GM18502 (cell line): Measurements from ENCODE around the gene SFPQ.
"Not testable (repeated sequence)": the region's sequence is repeated elsewhere in the genome, so short reads cannot be mapped to it uniquely, and the experiment has no call there.

ENCODE experiments used
- ATAC-seq: cut with Tn5 transposase; IDR thresholded peaks from one replicate; pipeline ENCODE4 v1.9.1; 2021; ENCODE audit warnings: mild to moderate bottlenecking; ENCODE audit not compliant: unreplicated experiment, poor library complexity

The SFPQ gene

GRCh38 chr1:35192853-35193664 lies at the start of gene SFPQ:
SFPQ (minus strand) TSS chr1:35193145; CDS start chr1:35193049, 96 bp downstream.
- ATAC-seq = peak; percentile 88

DNA sequence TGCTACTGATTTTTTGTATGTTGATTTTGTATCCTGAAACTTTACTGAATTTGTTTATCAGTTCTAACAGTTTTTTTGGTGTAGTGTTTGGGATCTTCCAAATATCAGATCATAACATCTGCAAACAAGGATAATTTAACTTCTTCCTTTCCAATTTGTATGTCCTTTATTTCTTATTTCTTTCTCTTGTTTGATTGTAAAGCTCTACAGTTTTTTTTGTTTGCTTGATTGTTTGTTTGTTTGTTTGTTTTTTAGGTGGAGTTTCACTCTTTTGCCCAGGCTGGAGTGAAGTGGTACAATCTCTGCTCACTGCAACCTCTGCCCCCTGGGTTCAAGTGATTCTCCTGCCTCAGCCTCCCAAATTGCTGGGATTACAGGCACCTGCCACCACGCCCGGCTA lies 43.8 kb upstream of the SFPQ start:
- ATAC-seq = not testable (repeated sequence)

GRCh38 chr1:35231287-35231686 lies 38.3 kb upstream of the SFPQ start:
- no peak for ATAC-seq

GRCh38 chr1:35229587-35230360 lies 36.8 kb upstream of the SFPQ start:
- no peak for ATAC-seq

DNA sequence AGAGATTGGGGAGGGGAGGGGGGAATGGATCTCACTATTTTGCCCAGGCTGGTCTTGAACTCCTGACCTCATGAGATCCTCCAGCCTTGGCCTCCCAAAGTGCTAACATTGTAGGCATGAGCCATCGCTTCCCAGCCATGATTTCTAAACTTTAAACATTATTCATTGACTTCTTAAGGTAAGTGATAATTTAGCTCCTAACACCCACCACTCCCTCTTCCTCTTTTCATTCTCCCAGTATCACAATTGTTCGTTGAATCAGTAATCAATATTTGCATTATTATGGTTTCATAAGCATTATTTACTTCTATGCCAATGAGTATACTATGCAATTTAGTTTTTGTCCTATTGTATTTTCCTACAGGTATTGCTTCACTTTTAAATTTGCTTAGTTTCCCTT lies 33.6 kb upstream of the SFPQ start:
- no peak for ATAC-seq

DNA sequence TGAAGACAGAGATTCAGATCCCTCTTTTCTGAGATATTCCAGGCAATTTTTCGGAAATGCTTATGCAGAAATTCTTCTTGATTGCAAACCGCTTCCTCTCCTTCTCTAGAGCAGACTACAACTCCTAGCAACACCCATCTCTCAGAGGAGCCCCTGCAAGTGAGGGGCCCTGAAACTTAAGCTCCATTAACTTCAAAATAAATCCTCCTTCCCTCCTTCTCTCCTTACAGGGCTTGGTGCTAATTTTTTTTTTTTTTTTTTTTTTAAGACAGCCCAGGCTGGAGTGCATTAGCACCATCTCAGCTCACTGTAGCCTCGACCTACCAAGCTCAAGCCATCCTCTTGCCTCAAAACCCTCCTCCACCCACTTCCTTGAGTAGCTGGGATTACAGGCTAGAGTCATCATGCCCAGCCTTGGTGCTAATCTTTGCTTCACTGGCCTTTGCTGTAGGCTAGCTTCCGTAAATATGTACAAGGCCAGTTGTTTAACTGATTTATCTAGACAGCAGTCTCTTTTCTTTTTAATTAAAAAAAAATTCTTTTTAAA lies 30.2 kb upstream of the SFPQ start:
- ATAC-seq = no peak

DNA sequence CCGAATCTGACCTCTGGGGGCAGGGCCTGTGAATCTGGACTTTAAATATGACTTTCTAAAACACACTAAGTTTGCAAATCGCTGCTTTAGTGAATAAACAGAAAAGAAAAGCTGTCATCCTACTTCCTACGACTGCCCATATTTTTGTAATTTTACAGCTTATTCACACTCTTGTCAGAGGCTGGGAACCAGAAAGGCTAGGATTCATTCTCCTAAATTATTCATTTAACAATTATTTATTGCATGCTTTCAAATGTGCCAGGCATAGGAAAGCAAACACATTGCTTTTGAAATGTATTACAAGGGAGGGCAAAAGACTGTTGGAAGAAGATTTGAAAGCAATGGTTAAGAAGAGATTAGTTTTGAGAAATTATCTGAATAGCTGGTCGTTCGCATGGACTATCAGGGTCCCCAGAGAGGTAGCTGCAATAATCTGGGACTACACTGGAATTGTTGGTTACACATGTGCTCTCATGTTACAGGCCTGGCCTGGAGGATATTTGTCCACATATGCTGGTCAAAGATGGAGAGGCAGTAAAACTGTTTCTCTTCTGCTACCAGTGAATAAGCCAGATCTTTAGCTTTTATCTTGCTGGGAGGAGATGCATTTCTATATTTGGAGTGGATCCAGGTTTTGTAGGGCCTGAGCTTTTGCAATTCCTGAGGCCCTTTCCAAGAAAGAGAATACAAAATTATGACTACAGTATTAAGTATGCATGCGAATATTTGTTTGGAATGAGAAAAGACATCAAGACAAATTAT lies 29.6 kb upstream of the SFPQ start:
- no peak for ATAC-seq

DNA sequence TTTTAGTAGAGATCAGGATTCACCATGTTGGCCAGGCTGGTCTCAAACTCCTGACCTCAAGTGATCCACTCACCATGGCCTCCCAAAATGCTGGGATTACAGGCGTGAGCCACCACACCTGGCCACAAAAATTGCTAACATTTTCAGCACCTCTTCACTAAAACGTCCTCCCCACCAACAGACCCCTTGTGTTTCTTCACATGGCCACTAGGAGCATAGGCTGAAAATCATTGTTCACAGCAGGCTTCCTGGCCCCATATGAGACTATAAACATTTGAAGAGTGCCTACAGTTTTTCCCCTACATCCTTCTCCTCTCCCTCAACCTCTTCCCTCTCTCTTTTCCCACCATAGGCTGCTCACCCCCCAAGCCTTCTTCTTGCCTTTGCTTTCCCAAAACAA lies 28.0 kb upstream of the SFPQ start:
- no peak for ATAC-seq

GRCh38 chr1:35215346-35215745 lies 22.4 kb upstream of the SFPQ start:
- no peak for ATAC-seq

GRCh38 chr1:35211120-35211414 lies 18.1 kb upstream of the SFPQ start:
- no peak for ATAC-seq

GRCh38 chr1:35210321-35211119 lies 17.6 kb upstream of the SFPQ start:
- no peak for ATAC-seq

- no peak for ATAC-seq
Observed at GRCh38 chr1:35203295-35203694, 10.3 kb upstream of the SFPQ start.

DNA sequence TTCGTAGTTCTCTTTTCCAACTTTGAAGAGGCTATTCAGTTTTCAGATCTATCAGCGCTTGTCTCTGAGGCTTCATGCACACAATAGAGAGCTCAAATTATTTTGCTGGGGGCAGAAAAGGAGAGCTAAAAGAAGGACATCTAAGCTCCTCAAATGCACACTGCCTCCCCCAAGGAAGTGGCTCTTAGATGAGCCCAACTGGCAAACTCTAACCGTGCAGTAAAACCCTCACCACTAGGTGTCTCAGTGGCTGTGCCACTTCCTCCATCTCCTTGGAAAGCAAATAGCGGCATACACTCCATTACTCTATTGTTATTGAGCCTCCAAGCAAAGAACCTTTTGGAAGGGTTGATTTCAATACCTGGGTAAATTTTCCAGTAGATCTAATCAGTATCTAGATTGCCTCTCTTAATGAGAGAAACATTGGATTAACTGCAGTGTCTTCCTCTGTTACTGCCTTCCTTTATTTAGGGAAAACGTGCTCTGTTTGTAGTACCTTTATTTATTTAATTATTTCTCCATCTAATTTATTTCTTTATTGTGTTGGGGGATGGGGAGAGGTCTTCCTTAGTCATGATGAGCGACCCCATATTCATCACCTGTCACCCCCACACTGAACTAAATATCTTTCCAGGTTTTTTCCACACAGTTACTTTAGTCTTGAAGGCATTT lies 9.2 kb upstream of the SFPQ start:
- peak; percentile 60 for ATAC-seq

DNA sequence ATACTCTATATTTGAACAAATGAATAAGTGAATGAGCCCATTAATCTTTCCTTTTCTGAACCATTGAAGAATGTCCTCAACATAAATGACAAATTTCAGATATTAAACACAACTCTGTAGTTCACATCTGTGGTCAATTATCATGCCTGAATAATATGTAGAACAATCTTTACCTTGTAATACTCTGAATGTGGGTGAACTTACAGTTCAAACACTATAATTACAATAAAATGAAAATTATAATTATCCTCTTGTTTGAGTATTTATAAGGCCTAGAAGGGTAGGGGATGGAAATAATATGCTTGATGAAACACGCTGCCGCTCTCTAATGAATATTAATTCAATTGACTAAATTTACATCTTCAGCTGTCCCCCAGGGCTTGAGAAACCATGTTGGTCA lies 8.7 kb upstream of the SFPQ start:
- no peak for ATAC-seq

DNA sequence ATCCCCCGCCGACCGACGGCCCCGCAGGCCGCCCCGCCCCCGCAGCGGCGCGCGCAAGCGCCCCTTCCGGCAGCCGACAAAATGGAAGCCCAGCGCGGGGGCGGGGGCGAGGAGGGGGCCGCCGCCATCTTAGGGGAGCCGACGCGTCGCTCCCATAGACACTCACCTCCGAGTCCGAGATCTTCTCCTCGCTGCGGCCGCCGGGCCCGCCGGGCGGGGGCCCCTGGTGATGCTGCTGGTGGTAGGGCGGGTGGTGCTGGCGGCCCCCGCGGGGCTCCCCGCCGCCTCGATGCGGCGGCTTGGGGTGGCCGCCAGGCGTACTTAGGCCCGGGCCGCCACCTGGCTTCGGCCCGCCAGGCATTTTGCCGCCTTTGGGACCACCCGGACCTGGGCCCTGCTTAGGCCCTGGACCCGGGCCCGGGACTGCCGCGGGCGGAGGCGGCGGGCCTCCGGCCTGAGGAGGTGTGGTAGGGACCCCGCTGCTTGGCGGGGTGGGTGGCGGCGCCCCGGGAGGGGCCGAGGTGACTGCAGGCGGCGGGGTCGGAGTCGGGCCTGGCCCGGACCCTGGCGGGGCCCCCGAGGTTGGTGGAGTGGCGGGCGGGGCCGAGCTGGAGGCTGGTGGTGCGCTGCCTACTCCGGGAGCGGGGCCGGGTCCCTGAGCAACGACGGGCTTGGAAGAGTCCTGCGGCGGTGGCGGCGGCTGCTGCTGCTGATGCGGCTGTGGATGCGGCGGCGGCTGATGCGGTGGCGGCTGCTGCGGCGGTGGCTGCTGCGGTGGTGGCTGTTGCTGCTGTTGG lies 691 bp downstream of the SFPQ start:
- peak; percentile 34 for ATAC-seq

GRCh38 chr1:35191429-35192055 lies 1.4 kb downstream of the SFPQ start:
- ATAC-seq = no peak

GRCh38 chr1:35190784-35191183 lies 2.2 kb downstream of the SFPQ start:
- ATAC-seq = no peak
